SK-N-DZ (cell line): ENCODE measurements around the gene LAMA1.
"Not testable (repeated sequence)": the region's sequence is repeated elsewhere in the genome, so short reads cannot be mapped to it uniquely, and the experiment has no call there.

Experiments used
- DNase-seq: peaks from one replicate; pipeline ENCODE4 v3.0.0-alpha.2; 2015; ENCODE audit warnings: low spot score

LAMA1 gene

GRCh38 chr18:6951336-6952090 lies 166.1 kb downstream of the LAMA1 start:
- DNase-seq: no peak

GRCh38 chr18:6950641-6951040 lies 167.0 kb downstream of the LAMA1 start:
- no peak for DNase-seq

- DNase-seq: no peak
Observed at GRCh38 chr18:6949800-6950586, 167.6 kb downstream of the LAMA1 start.

GRCh38 chr18:6948281-6949055 lies 169.1 kb downstream of the LAMA1 start:
- no peak for DNase-seq

GRCh38 chr18:6947338-6948030 lies 170.1 kb downstream of the LAMA1 start:
- no peak for DNase-seq

- DNase-seq: no peak
Observed at GRCh38 chr18:6943143-6943542, 174.5 kb downstream of the LAMA1 start.

GRCh38 chr18:6942742-6943141 lies 174.9 kb downstream of the LAMA1 start:
- DNase-seq: no peak

GRCh38 chr18:6941996-6942395 lies 175.6 kb downstream of the LAMA1 start:
- DNase-seq: no peak

GRCh38 chr18:6940451-6940850 lies 177.1 kb downstream of the LAMA1 start:
- no peak for DNase-seq

- DNase-seq: no peak
Observed at GRCh38 chr18:6939972-6940371, 177.6 kb downstream of the LAMA1 start.

- not testable (repeated sequence) for DNase-seq
Observed at GRCh38 chr18:6938403-6938802, 179.2 kb downstream of the LAMA1 start.

GRCh38 chr18:6938003-6938402 lies 179.6 kb downstream of the LAMA1 start:
- DNase-seq: no peak

GRCh38 chr18:6934859-6935258 lies 182.7 kb downstream of the LAMA1 start:
- DNase-seq: no peak

GRCh38 chr18:6929370-6930102 lies 188.1 kb downstream of the LAMA1 start:
- no peak for DNase-seq

GRCh38 chr18:6928359-6928758 lies 189.2 kb downstream of the LAMA1 start:
- peak; percentile 48 for DNase-seq

GRCh38 chr18:6927153-6927552 lies 190.4 kb downstream of the LAMA1 start:
- no peak for DNase-seq

GRCh38 chr18:6923220-6923619 lies 194.4 kb downstream of the LAMA1 start:
- no peak for DNase-seq

GRCh38 chr18:6921571-6921970 lies 196.0 kb downstream of the LAMA1 start:
- no peak for DNase-seq

- peak; percentile 81 for DNase-seq
Observed at GRCh38 chr18:6920099-6920955, 197.3 kb downstream of the LAMA1 start.

- no peak for DNase-seq
Observed at GRCh38 chr18:6917072-6917471, 200.5 kb downstream of the LAMA1 start.
